Sigmoid colon (tissue), 4 donors: Measurements from ENCODE around the gene SYNRG.

Source experiments
- EP300 ChIP-seq, 4 donors: sonication (generic); formaldehyde crosslinking; IDR thresholded peaks; one replicate each; pipeline ENCODE4 v1.6.1; 2017; ENCODE audit warnings: antibody characterized with exemption in 4 of 4
- POLR2A ChIP-seq, 2 donors: fragments of 450-650 bp; IDR thresholded peaks; one replicate each; pipeline ENCODE4 v1.6.1; 2016; ENCODE audit warnings: antibody characterized with exemption in 2 of 2, mild to moderate bottlenecking in 2 of 2, moderate library complexity in 2 of 2
- TF ChIP-seq, protein P1 (sequence below), 4 experiments: fragments of 450-650 bp in 3 of 4; fragments of 200-600 bp in 1 of 4; IDR thresholded peaks; one replicate each; pipeline ENCODE4 v1.5.1; 2016 to 2019; ENCODE audit warnings: antibody characterized with exemption in 4 of 4, mild to moderate bottlenecking in 3 of 4, moderate library complexity in 2 of 4

DNA sequence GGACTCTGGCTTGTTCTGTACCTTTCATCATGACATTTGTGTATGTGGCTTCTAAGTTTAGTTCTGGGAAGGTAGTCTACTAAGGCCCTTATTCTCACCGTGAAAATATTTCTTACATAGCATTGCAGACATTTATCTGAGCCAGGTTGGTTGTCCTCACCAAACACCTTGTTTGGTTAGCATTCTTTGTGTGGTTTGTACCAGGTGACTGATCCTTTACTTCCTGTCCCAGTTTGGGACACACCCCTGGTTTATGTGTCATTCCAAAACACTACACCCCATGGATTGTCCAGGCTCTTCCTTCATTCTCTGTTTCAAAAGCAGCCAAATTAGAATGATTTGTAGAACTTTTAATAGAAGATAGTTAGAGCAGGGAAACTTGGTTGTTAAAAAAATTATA lies 142.7 kb downstream of the SYNRG start:
- TF ChIP-seq, protein P1, sequence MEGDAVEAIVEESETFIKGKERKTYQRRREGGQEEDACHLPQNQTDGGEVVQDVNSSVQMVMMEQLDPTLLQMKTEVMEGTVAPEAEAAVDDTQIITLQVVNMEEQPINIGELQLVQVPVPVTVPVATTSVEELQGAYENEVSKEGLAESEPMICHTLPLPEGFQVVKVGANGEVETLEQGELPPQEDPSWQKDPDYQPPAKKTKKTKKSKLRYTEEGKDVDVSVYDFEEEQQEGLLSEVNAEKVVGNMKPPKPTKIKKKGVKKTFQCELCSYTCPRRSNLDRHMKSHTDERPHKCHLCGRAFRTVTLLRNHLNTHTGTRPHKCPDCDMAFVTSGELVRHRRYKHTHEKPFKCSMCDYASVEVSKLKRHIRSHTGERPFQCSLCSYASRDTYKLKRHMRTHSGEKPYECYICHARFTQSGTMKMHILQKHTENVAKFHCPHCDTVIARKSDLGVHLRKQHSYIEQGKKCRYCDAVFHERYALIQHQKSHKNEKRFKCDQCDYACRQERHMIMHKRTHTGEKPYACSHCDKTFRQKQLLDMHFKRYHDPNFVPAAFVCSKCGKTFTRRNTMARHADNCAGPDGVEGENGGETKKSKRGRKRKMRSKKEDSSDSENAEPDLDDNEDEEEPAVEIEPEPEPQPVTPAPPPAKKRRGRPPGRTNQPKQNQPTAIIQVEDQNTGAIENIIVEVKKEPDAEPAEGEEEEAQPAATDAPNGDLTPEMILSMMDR (IDR thresholded peaks at IDR 0.05), result no peak
- no peak for TF ChIP-seq POLR2A (IDR thresholded peaks at IDR 0.05)
- TF ChIP-seq EP300 (IDR thresholded peaks at IDR 0.05), result no peak
